ENCODE measurements around the gene TP53INP2. TPM values are rescaled to one million over a fixed set of nuclear protein-coding genes. Genes with fewer than 3 reads are reported as not detected.

Gene TP53INP2
- total and polyA plus RNA-seq, 2 experiments from 2014 or later, result 2.7 to 3.3 TPM

GRCh38 chr20:34750484-34750883 lies 46.3 kb downstream of the TP53INP2 start:
- no peak overlapping the region for H3K4me3 Mint-ChIP-seq
- no peak for ATAC-seq
- H2AFZ ChIP-seq, result no peak overlapping the region
- peaks cover 12% of the 10 kb centered on the region; the same call in 2 of the 3 replicates for H3K4me1 Mint-ChIP-seq
- H3K27me3 Mint-ChIP-seq (ENCODE audit: insufficient read depth, low read depth, poor library complexity), result no peaks in the 10 kb centered on the region
- H3K9me3 Mint-ChIP-seq, result no peaks in the 10 kb centered on the region
- H4K20me1 ChIP-seq (replicated peaks; ENCODE audit: insufficient read depth), result no peaks in the 10 kb centered on the region
- no peaks in the 10 kb centered on the region; the same call in 2 of the 3 replicates for H3K36me3 Mint-ChIP-seq (ENCODE audit: low read depth)
- no peaks in the 10 kb centered on the region for H3K27me3 ChIP-seq (ENCODE audit: insufficient read depth)
- H3K4me2 ChIP-seq, result no peak overlapping the region
- H3K27ac ChIP-seq (ENCODE audit: low read depth), result no peak overlapping the region
- TF ChIP-seq ZNF462 (CRISPR knock-in tag; IDR thresholded peaks at IDR 0.05) (no peak), EZH2 (IDR thresholded peaks at IDR 0.05; ENCODE audit: low read depth, unreplicated experiment) (no peak), NANOG (IDR thresholded peaks at IDR 0.05; ENCODE audit: borderline replicate concordance) (no peak), CTCF (conservative IDR thresholded peaks at IDR 0.05; ENCODE audit: low read depth in 2 of 2) (no peak), STAT1 (IDR thresholded peaks at IDR 0.05; ENCODE audit: unreplicated experiment) (no peak), REST (IDR thresholded peaks at IDR 0.05; ENCODE audit: unreplicated experiment) (no peak), ZNF331 (CRISPR knock-in tag; IDR thresholded peaks at IDR 0.05; ENCODE audit: low read depth) (no peak), JUNB (IDR thresholded peaks at IDR 0.05; ENCODE audit: unreplicated experiment) (no peak)
- no peak overlapping the region for H3K4me3 ChIP-seq
- DNase-seq (ENCODE audit: low spot score), result no peak
- H3K27ac Mint-ChIP-seq, result no peak overlapping the region
- H3F3A ChIP-seq (replicated peaks; ENCODE audit: low read depth), result no peaks in the 10 kb centered on the region
- no peaks in the 10 kb centered on the region for H3K79me2 ChIP-seq (replicated peaks; ENCODE audit: insufficient read depth)
- H3K9me2 ChIP-seq (ENCODE audit: insufficient read depth), result no peaks in the 10 kb centered on the region
- no peaks in the 10 kb centered on the region for H3K36me3 ChIP-seq (ENCODE audit: insufficient read depth)
- no peaks in the 10 kb centered on the region for H3K4me1 ChIP-seq (ENCODE audit: insufficient read depth)
